AG09319 (cell line): ENCODE results near the gene DDX10.
"Not testable (repeated sequence)": the region's sequence is repeated elsewhere in the genome, so short reads cannot be mapped to it uniquely, and the experiment has no call there.

Experiments used
- DNase-seq: peaks from one replicate; pipeline ENCODE4 v3.0.0-alpha.2; 2010; ENCODE audit warnings: low read depth; ENCODE audit errors: extremely low read depth
- CTCF ChIP-seq: IDR thresholded peaks from 2 replicates; pipeline ENCODE4 v1.5.1; 2011; ENCODE audit warnings: low read depth, mild to moderate bottlenecking, inconsistent platforms, low read length, moderate library complexity

Gene DDX10

GRCh38 chr11:108774037-108774730 lies 109.3 kb downstream of the DDX10 start:
- DNase-seq = no peak
- TF ChIP-seq CTCF = no peak

DNA sequence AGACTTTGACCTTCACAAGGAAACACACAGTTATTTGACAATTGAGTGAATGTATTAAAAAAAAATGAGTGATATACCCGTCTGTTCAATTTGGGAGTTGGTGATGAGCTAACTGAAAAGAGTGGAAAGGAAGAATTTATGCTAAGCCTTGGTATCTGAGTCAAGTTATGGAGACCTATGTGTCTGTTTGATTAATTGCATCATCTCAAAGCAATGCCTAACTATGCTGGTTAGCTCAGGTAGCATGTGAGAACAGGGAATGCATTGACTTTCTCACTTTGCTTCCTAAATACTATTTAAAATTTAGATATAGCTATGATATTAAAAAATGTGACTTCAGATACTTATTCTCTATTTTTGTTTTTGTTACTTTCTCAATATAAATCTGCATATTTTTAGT lies 110.5 kb downstream of the DDX10 start:
- TF ChIP-seq CTCF = no peak
- no peak for DNase-seq

DNA sequence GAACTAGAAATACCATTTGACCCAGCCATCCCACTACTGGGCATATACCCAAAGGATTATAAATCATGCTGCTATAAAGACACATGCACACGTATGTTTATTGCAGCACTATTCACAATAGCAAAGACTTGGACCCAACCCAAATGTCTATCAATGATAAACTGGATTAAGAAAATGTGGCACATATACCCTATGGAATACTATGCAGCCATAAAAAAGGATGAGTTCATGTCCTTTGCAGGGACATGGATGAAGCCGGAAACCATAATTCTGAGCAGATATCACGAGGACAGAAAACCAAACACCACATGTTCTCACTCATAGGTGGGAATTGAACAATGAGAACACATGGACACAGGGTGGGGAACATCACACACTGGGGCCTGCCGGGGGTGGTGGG lies 114.3 kb downstream of the DDX10 start:
- not testable (repeated sequence) for DNase-seq

- DNase-seq = no peak
- no peak for TF ChIP-seq CTCF
Observed at GRCh38 chr11:108780119-108780518, 115.2 kb downstream of the DDX10 start.

DNA sequence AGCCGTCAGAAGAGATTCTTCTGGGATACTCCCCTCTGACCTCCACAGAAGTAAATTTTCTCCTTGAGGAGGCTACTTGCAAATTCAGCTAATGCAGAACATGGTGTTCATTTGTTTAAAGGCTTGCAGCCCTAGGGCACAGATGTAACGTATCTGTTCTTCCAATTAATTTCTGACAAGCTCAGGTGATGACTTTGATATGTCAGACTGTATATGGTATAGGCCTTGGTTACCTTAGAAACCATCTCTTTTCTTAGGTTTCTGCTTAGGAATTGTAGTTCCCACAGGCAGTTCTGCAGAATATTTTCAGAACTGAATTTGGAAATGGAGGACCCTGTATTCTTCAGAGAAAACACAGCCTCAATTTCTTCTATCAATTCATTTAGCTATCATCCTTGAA lies 117.1 kb downstream of the DDX10 start:
- DNase-seq = no peak

GRCh38 chr11:108786281-108786990 lies 121.6 kb downstream of the DDX10 start:
- no peak for TF ChIP-seq CTCF

More for the DNA sequence above, 117.1 kb downstream of the DDX10 start:
- TF ChIP-seq CTCF = no peak

GRCh38 chr11:108787105-108787504 lies 122.2 kb downstream of the DDX10 start:
- no peak for TF ChIP-seq CTCF
- no peak for DNase-seq

More at GRCh38 chr11:108786281-108786990, 121.6 kb downstream of the DDX10 start:
- no peak for DNase-seq
